ENCODE results near the gene TBX10. TPM values are rescaled to one million over a fixed set of nuclear protein-coding genes. Genes with fewer than 3 reads are reported as not detected.

The TBX10 gene
- total and polyA plus RNA-seq, 2 of the 8 experiments (the other 6 are each of a cell fraction or from before 2014, with no cell fraction given) = 0.09 TPM; not detected in 1

DNA sequence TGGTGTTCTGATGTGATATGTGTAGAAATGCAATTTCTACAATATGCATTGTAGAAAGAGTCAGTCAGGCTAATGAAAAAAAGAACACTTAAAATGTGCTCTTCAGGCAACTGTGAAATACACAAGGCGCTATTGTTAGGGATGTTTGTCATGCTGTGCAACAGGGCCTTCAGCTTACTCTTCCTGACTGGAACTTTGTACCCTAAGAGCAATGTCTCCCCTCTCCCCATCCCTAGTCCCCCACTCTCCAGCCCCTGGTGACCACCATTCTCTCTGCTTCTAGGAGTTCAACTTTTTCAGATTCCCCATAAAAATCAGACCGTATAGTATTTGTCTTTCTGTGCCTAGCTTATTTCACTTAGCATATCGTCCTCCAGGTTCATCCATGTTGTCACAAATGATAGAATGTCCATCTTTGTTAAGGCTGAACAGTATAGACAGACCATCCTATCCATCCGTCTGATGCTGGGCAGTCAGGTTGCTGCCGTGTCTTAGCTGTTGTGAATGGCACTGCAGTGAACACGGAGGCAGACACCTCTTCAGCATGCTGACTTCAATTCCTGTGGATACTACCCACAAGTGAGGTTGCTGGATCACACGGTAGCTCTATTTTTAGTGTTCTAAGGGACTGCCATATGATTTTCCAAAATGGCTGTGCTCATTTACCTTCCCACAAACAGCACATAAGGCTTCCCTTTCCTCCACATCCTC lies 22.2 kb downstream of the TBX10 start (continued):
- TF ChIP-seq, protein P1, sequence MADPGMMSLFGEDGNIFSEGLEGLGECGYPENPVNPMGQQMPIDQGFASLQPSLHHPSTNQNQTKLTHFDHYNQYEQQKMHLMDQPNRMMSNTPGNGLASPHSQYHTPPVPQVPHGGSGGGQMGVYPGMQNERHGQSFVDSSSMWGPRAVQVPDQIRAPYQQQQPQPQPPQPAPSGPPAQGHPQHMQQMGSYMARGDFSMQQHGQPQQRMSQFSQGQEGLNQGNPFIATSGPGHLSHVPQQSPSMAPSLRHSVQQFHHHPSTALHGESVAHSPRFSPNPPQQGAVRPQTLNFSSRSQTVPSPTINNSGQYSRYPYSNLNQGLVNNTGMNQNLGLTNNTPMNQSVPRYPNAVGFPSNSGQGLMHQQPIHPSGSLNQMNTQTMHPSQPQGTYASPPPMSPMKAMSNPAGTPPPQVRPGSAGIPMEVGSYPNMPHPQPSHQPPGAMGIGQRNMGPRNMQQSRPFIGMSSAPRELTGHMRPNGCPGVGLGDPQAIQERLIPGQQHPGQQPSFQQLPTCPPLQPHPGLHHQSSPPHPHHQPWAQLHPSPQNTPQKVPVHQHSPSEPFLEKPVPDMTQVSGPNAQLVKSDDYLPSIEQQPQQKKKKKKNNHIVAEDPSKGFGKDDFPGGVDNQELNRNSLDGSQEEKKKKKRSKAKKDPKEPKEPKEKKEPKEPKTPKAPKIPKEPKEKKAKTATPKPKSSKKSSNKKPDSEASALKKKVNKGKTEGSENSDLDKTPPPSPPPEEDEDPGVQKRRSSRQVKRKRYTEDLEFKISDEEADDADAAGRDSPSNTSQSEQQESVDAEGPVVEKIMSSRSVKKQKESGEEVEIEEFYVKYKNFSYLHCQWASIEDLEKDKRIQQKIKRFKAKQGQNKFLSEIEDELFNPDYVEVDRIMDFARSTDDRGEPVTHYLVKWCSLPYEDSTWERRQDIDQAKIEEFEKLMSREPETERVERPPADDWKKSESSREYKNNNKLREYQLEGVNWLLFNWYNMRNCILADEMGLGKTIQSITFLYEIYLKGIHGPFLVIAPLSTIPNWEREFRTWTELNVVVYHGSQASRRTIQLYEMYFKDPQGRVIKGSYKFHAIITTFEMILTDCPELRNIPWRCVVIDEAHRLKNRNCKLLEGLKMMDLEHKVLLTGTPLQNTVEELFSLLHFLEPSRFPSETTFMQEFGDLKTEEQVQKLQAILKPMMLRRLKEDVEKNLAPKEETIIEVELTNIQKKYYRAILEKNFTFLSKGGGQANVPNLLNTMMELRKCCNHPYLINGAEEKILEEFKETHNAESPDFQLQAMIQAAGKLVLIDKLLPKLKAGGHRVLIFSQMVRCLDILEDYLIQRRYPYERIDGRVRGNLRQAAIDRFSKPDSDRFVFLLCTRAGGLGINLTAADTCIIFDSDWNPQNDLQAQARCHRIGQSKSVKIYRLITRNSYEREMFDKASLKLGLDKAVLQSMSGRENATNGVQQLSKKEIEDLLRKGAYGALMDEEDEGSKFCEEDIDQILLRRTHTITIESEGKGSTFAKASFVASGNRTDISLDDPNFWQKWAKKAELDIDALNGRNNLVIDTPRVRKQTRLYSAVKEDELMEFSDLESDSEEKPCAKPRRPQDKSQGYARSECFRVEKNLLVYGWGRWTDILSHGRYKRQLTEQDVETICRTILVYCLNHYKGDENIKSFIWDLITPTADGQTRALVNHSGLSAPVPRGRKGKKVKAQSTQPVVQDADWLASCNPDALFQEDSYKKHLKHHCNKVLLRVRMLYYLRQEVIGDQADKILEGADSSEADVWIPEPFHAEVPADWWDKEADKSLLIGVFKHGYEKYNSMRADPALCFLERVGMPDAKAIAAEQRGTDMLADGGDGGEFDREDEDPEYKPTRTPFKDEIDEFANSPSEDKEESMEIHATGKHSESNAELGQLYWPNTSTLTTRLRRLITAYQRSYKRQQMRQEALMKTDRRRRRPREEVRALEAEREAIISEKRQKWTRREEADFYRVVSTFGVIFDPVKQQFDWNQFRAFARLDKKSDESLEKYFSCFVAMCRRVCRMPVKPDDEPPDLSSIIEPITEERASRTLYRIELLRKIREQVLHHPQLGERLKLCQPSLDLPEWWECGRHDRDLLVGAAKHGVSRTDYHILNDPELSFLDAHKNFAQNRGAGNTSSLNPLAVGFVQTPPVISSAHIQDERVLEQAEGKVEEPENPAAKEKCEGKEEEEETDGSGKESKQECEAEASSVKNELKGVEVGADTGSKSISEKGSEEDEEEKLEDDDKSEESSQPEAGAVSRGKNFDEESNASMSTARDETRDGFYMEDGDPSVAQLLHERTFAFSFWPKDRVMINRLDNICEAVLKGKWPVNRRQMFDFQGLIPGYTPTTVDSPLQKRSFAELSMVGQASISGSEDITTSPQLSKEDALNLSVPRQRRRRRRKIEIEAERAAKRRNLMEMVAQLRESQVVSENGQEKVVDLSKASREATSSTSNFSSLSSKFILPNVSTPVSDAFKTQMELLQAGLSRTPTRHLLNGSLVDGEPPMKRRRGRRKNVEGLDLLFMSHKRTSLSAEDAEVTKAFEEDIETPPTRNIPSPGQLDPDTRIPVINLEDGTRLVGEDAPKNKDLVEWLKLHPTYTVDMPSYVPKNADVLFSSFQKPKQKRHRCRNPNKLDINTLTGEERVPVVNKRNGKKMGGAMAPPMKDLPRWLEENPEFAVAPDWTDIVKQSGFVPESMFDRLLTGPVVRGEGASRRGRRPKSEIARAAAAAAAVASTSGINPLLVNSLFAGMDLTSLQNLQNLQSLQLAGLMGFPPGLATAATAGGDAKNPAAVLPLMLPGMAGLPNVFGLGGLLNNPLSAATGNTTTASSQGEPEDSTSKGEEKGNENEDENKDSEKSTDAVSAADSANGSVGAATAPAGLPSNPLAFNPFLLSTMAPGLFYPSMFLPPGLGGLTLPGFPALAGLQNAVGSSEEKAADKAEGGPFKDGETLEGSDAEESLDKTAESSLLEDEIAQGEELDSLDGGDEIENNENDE (IDR thresholded peaks at IDR 0.05; ENCODE audit: insufficient replicate concordance, low read length) = peak; percentile 30
- 0 out of 2 replicates have a peak, but pooled peaks have one; percentile 19 for TF ChIP-seq GABPA (IDR thresholded peaks at IDR 0.05; ENCODE audit: borderline replicate concordance, insufficient read depth, low read length)
- TF ChIP-seq NANOG (IDR thresholded peaks at IDR 0.05; ENCODE audit: insufficient read depth, low read depth, low read length, poor library complexity, severe bottlenecking) = peak; percentile 76
- TF ChIP-seq BCL11A (IDR thresholded peaks at IDR 0.05; ENCODE audit: low read depth in 2 of 2, low read length in 2 of 2) = peak in 1 of 2 experiments; percentile 8
- peak; percentile 59; the same call in 1 of the 2 replicates for TF ChIP-seq SP1 (IDR thresholded peaks at IDR 0.05; ENCODE audit: low read depth, low read length)
- TF ChIP-seq TAF7 (optimal IDR thresholded peaks at IDR 0.05; ENCODE audit: borderline replicate concordance, low read depth, low read length) = no peak
- TF ChIP-seq POU5F1 (IDR thresholded peaks at IDR 0.05; ENCODE audit: low read depth, low read length) = peak; percentile 70; the same call in 1 of the 2 replicates
- peak in 1 of 2 experiments; percentile 15; a peak in 1 of 3 replicates for TF ChIP-seq EP300 (IDR thresholded peaks at IDR 0.05; ENCODE audit: borderline replicate concordance in 1 of 2, low read depth in 2 of 2, low read length in 2 of 2)
- no peak for TF ChIP-seq CHD2 (IDR thresholded peaks at IDR 0.05; ENCODE audit: low read length)
